ENCODE measurements around the gene FAM83D. TPM values are rescaled to one million over a fixed set of nuclear protein-coding genes. Genes with fewer than 3 reads are reported as not detected.

The FAM83D gene
- total RNA-seq, result 6.8 TPM

DNA sequence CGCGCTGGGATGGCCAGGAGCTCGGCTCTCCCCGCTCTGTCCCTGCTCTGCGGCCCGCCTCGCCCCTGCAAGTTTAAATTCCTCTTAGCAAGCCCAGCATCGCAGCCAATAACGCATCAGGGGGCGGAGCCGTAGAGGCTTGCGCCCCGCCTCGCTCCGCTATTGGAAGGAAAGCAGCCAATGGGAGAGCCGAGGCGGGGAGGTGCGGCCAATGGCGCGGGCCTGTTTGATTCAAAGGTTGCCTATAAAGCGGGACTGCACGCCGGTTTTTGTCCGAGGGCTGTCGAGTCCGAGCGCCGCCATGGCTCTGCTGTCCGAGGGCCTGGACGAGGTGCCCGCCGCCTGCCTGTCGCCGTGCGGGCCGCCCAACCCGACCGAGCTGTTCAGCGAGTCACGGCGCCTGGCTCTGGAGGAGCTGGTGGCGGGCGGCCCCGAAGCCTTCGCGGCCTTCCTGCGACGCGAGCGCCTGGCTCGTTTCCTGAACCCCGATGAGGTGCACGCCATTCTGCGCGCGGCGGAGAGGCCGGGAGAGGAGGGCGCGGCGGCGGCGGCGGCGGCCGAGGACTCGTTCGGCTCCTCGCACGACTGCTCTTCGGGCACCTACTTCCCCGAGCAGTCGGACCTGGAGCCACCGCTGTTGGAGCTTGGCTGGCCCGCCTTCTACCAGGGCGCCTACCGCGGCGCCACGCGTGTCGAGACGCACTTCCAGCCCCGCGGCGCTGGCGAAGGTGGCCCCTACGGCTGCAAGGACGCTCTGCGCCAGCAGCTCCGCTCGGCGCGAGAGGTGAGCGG lies at the start of gene FAM83D:
Gene FAM83D (plus strand): TSS at position 276 of the 792 bp plus-strand sequence. CDS start 26 bp downstream, at position 302.
- peak; percentile 92 for DNase-seq

DNA sequence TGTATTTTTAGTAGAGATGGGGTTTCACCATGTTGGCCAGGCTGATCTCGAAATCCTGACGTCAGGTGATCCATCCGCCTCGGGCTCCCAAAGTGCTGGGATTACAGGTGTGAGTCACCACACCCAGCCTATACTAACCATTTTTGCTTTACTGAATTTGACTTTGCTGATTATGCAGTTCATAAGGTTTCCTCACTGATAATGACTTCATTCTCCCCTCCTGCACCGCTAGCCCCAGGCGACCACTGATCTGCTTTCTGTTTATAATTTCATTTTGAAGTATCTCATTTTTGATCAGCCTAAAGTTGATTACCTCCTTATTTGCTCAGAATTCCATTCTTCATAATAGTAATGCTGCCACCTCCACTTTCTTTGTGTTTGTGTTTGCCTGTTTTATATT lies 48.7 kb upstream of the FAM83D start:
- DNase-seq, result no peak

DNA sequence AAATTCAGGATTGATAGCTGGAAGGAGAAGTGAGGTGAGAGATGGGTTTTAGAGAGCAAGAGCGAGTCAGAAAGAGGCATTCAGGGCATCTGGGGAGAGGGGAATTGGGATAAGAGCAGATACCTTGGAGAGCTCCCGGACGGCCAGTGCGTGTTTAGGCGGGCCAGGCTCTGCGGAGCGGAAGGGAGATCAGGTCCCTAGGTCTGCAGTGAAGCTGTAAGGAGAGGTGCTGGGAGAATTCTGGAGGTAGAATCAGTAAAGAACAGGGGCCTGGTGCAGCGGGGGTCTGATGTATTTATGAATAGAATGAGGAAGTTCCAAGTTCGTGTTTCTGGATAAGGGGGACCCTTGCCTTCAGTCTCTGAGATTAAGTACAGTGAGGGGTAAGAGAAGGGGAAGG lies 47.4 kb upstream of the FAM83D start:
- no peak for DNase-seq

GRCh38 chr20:38880952-38881735 lies 45.1 kb upstream of the FAM83D start:
- DNase-seq, result no peak

DNA sequence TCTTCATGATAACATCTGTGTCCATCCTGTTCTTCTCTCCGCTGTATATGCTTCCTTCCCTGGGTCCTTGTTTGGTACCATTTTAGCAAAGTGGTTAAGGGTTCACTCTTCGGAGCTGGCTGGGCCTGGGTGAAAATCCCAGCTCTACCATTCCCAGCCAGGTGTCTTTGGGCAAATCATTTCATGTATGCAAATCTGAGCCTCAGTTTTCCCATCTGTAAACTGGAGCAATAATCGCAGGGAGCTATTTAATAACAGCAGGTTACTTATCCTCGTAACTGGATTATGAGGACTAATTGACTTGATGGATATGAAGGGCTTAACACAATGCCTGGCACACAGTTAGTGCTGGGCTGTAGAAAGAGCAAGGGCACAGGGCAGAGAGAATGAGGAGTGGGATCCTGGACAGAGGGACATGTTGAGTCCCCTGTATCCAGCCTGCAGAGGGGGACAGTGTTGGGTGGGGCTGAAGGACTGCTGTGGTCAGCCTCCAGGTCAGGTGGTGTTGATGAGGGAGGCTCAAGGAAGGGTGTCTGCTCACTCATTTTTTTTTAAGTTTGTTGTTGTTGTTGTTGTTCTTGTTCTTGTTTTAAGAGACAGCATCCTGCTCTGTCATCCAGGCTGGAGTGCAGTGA lies 44.3 kb upstream of the FAM83D start:
- DNase-seq, result no peak

- no peak for DNase-seq
Observed at GRCh38 chr20:38882600-38882999, 43.6 kb upstream of the FAM83D start.

GRCh38 chr20:38883081-38883980 lies 42.9 kb upstream of the FAM83D start:
- DNase-seq, result no peak

DNA sequence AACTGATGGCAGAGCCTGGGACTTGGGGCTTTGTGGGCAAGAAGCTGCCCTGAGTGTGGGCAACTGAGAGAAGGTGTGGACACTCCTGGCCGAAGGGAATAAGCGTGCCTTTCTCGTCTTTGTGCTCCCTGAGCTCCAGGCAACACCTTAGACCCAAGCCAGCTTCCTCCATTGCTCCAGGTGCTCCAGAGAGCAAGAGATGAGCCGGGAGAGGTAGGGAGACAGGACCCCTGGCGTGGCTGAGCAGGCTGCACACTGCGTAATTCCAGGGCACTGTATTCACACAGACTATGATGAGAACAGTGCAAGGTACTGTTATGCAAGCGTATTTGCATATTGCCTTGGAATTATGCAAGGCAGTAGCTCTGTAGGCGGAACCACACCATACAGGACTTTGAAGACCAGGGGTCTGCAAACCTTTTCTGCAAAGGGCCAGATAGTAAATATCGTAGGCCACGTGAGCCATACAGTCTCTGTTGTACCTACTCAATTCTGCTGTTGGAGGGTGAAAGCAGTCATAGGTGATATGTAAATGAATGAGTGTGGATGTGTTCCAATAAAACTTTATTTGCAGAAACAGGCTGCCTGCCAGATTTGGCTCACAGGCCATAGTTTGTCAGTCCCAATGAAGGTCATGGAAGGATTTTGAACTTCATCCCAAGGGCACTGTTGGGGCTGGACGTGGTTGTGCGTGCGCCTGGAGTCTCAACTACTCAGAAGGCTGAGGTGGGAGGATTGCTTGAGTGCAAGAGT lies 42.1 kb upstream of the FAM83D start:
- no peak for DNase-seq

DNA sequence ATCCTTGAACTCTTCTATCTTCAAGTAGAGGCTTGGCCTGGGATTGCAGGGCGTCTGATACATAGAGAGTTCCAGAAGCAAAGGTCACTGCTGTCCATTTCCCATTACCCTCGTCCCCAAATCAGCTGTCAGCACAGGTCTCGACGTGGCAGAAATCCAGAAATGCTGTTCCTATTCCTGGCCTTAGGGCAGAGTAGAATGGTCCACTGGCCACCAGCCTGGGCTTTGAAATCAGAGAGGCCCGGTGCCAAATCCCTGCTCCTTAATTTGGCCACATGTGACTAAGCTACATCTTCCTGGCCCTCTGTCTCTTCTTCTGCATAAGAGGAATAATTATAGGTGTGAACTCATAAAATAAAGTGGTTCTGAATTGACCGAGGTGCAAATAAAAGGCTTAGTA lies 40.9 kb upstream of the FAM83D start:
- no peak for DNase-seq

GRCh38 chr20:38888059-38888831 lies 38.0 kb upstream of the FAM83D start:
- DNase-seq, result no peak

DNA sequence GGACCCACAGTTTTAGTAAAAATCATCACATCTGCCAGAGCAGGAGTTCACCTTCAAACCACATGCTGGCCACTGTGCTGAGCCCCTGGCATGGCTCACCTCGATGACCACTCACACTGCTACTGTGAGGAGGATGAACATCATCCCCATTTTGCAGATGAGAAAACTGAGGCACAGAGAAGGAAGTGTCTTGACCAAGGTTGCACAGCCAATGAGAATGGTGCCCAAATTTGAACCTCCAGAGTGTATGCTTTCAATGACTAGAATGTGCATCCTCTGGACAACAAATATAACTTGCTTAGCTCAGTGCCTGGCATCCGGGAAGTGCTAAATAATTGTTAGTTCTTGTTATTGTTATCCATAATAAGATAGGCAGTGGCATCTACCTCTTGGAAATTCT lies 37.2 kb upstream of the FAM83D start:
- no peak for DNase-seq

DNA sequence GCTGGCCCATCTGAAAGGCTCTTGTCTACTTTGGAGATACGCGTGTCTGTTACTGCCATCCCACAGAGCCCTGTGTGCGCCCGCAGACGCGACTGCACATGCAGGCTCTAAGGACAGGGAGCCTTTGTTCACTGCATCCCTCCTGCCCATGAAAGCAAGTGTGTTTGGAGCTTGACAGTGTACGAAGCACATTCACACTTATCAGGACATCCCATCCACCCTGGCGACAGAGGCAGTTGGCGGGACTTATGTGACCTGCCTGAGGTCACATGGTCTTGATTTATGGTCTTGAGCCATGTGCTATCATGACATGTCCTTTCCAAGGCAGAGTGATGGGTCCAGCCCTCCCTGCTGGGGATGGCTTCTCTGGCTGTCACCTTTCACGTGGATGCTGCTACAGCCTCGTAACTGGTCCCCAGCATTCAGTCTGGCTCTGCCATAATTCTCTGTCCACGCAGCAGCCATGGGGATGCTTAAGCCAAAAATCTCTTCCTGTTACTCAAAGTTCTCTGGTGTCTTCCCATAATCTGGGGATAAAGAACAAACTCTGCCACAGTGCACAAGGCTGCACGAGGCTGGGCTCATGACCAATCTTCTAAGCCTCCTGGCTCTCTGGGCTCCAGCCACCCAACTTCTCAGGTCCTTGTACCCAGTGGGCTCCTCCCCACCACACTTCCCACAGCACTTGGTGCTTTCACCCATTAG lies 36.3 kb upstream of the FAM83D start:
- DNase-seq, result no peak

DNA sequence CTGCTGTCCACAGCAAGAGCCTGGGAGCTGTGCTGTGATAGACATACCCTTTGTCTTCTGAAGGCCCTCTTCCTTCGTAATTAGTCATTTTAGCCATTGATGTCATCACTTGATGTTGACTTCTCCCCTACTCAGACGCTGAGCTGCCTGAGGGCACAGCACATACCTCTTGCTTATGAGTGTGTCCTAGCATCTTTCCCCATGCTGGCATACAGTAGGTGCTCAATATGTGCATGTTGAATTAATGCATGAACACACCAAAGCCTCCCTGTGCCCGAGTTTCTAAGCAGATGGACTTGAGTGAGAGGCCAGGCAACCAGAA lies 35.8 kb upstream of the FAM83D start:
- DNase-seq, result no peak

DNA sequence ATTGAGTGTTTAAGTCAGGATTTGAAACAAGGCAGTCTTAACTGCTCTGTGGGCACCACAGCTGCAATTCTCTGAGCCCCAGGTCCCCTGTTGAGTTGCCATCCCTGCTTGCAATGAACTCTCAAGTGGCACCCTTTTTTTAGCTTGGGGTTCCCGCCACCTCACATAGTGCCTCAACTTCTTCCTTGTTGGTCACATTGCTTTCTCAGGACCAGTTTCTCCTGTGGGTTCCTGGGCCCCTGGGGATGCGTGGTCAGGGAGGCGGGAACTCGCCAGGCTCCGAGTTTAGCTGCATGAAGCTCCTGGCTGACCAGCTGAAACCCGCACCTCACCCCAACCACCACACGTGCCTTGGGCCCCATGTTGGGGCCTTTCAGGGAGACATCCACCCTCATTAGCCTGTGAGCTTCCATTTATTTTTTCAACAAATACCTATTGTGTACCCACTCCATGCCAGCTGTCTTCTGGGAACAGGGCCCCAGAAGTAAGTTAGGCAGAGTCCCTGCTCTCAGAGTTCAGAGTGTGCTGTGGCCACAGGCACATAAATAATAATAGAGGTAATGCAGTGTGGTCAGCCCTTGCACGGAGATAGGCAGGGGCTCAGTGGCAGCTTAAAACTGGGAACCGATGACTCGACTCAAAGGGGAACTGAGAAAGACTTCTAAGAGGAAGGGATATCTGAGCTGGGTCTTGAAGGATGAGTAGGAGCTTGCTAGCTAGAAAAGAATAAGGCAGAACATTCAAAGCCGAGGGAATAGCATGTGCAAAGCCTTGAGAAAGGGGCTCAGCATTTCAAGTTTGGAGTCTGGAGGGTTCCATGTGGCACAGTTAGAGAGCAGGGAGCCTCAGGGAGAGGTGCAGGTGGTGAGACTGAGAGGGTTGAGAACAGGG lies 33.9 kb upstream of the FAM83D start:
- no peak for DNase-seq

DNA sequence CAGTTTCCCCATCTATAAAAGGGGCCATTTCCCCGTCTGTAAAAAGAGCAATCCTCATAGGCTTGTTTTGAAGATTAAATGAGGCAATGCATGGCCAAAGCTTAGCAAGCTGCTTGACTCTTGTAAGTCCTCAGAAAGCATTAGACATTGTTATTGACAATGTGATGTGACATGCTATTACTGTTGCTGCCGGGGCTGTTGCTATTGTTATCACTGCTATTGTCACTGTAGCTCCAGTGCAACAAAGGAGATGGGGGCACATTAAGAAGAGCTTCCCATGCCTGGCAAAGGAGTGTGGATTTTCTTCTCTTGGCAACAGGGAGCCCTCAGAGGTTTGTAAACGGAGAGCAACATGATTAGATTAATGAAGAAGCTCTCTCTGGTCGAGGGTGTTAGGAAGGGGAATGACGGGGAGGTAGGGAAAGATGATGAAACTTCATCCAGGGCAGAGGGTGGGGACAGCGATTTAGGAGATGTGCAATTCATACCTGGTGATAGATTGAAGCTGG lies 33.1 kb upstream of the FAM83D start:
- DNase-seq, result no peak

- DNase-seq, result no peak
Observed at GRCh38 chr20:38893565-38894090, 32.6 kb upstream of the FAM83D start.

DNA sequence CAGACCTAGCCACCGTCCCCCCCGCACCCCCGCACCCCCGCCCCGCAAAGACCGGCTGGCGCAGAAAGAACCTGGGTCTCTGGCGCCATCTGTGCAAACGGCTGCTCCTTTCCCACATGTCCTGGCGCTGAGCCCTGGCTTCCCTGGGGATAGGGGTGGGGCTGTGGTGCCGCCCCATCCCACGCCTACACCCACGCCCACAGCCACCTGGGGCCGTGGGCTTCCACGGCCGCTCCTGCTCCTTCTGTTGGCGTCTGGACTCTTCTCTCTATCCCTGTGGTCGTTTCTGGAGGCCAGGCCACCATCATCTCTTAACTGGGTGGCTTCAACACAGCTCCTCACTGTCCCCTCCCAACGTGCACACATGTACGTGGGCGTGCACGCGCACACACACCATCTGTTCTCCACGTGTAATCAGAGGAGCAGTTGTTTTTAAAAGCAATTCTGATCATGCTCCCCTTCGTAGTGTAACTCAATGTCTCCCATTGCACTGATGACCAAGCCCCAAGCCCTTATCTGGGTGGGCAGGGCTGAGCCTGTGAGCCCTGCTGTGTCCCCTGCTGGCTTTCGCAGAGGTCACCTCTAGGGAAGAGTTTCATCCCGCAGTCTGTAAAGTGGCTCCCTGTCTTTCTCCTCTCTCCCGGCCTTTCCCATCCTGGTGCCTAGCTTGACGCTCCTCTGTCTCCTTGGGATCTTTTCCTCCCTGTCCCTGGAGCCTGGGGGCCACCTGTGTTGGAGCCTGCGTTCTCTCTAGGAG lies 31.9 kb upstream of the FAM83D start:
- DNase-seq, result peak; percentile 14

Measured in skin of body (tissue), 2 donors.